Measurements from ENCODE around the gene FN3K.
A peak's percentile ranks its signal among the peaks of the same experiment; 100 is the strongest.

Gene FN3K

DNA sequence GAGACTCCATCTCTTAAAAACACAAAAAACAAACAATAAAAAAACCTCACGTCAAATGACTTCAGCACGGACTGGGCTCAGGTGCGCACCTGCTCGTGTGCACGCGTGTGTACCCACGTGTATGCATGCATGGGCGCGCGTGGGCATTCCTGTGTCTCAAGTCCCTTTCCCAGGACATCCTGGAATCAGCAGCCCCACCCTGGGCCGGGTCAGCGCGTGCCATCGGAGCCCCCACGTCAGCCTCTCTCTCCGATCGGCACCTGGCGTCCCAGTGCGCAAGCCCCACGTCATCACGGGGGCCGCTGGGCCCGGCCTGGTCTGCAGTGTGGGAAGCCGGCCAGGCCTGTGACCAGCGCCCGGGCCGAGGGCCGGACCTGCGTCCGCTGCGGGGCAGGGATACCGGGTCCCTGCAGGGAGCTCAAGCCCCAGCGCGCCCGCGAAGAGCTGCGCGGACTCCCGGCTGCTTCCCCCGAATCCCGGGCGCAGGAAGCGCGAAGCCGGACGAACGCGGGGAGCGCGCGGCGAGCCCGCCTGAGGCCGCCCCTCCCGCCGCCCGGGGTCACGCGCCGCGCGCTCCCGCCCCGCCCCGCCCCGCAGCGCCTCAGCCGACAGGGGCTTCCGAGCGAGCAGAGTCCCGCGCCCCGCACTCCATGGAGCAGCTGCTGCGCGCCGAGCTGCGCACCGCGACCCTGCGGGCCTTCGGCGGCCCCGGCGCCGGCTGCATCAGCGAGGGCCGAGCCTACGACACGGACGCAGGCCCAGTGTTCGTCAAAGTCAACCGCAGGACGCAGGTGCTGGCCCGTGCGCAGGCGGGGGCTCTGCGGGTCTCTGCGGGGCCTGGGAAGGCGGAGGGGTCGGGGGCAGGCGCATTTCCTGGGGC, at the start of gene FN3K:
Gene FN3K (plus strand): TSS at position 629 of the 880 bp plus-strand sequence. CDS start 22 bp downstream, at position 651.
- Mint-ChIP-seq H3K36me3 (ENCODE audit: low read depth) (peaks cover 21% of the 10 kb centered on the region), H3K27me3 (peaks cover 4% of the 10 kb centered on the region), H3K4me1 (ENCODE audit: low read depth) (peaks cover 2% of the 10 kb centered on the region), H3K9me3 (peaks cover 3% of the 10 kb centered on the region), H3K4me3 (peak within 1 kb of the TSS; percentile 43), H3K27ac (no peak within 1 kb of the TSS)

DNA sequence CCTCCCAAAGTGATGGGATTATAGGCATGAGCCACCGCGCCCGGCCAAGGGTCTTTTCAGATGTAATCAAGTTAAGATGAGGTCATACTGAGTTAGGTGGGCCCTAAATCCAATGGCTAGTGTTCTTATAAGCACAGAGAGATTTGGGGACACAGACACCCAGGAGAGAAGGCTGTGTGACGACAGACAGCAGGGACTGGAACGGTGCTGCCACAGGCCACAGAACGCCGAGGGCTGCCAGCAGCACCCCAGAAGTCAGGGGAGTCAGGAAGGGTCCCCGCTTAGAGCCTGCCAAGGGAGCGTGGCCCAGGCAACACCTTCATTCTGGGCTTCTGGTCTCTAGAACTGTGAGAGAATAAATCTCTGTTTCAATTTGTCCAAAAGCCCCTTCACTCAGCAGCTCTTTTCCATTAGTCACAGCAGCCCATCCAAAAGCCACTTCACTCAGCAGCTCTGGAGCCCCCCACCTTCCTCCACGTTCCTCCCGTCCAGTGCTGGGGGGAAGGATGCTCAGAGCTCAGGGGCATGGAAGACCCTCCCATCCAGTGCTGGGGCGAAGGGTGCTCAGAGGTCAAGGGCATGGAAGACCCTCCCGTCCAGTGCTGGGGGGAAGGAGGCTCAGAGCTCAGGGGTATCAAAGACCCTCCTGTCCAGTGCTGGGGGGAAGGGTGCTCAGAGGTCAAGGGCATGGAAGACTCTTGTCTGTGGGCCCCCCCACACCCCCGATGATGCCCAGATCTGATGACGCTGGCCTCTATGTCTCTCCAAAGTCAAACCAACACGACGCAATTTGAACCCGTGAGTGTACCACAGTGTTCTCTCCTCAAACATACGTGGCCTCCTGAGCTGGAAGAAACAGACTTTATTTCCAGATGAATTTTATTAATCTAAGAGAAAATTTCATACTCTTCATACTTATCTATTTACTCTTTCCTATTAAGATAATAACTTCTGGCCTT, 48.8 kb upstream of the FN3K start:
- no peak overlapping the region for H3K4me3 Mint-ChIP-seq
- H3K36me3 Mint-ChIP-seq (ENCODE audit: low read depth) = peaks cover 4% of the 10 kb centered on the region
- peaks cover 2% of the 10 kb centered on the region for H3K4me1 Mint-ChIP-seq (ENCODE audit: low read depth)
- peaks cover 3% of the 10 kb centered on the region for H3K9me3 Mint-ChIP-seq
- no peaks in the 10 kb centered on the region for H3K27me3 Mint-ChIP-seq
- H3K27ac Mint-ChIP-seq = no peak overlapping the region

GRCh38 chr17:82687375-82687861, 48.0 kb upstream of the FN3K start:
- Mint-ChIP-seq H3K27ac (no peak overlapping the region), H3K4me3 (no peak overlapping the region), H3K36me3 (ENCODE audit: low read depth) (no peaks in the 10 kb centered on the region), H3K9me3 (no peaks in the 10 kb centered on the region), H3K4me1 (ENCODE audit: low read depth) (peaks cover 3% of the 10 kb centered on the region), H3K27me3 (no peaks in the 10 kb centered on the region)

- Mint-ChIP-seq H3K4me1 (ENCODE audit: low read depth) (peaks cover 3% of the 10 kb centered on the region), H3K9me3 (no peaks in the 10 kb centered on the region), H3K27ac (no peak overlapping the region), H3K27me3 (no peaks in the 10 kb centered on the region), H3K36me3 (ENCODE audit: low read depth) (no peaks in the 10 kb centered on the region), H3K4me3 (no peak overlapping the region)
Observed at GRCh38 chr17:82687871-82688270, 47.5 kb upstream of the FN3K start.

DNA sequence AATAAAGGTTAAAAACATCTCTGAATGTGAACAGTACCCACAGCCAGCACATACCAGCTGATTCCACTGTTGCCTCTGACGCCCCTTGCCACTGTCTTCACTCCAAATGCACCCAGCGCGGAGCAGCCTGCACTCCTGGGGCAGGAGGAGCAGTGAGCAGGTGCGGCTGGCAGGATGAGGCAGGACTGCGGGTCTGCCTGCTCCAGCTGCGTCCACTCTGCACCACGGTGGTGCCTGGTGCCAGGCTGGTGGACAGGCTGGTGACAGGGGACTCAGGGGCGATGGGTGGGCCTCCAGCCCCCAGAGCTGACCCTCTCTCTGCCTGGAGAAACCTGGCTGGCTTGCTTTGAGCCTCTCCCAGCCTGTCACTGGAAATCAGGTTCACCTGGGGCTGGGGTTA, 46.3 kb upstream of the FN3K start:
- peaks cover 3% of the 10 kb centered on the region for H3K4me1 Mint-ChIP-seq (ENCODE audit: low read depth)
- no peaks in the 10 kb centered on the region for H3K27me3 Mint-ChIP-seq
- peaks cover 3% of the 10 kb centered on the region for H3K9me3 Mint-ChIP-seq
- no peak overlapping the region for H3K4me3 Mint-ChIP-seq
- H3K27ac Mint-ChIP-seq = no peak overlapping the region
- no peaks in the 10 kb centered on the region for H3K36me3 Mint-ChIP-seq (ENCODE audit: low read depth)

DNA sequence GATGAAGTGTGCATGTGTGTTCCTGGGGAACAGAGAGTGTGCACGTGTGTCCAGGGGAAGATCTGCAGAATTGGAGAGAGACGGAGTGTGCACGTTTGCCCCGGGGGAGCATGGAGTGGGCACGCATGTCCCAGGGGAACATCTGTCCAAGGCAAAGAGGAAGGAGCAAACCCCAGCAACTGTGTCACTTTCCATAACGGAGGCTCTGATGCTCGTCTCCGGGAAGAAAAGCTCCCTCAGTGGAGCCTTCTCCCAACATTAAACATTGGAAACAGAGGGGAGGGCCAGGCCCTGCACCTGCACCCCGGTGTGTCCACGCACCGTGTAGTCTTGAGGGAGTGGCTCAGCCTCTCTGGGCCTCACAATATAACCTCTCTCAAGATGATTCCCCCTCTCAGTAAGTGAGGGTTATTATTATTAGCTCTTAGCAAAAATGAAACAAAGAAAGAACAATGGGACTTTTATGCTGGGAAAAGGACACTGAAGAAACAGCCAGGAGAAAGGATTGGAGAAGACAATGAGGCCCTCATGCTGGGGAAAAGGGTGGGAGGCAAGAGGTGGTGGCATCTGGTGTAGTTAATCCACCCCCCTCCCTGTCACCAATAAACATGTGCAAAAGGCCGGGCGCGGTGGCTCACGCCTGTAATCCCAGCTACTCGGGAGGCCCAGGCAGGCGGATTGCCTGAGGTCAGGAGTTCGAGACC, 44.5 kb upstream of the FN3K start:
- peaks cover 5% of the 10 kb centered on the region for H3K36me3 Mint-ChIP-seq (ENCODE audit: low read depth)
- H3K27me3 Mint-ChIP-seq = no peaks in the 10 kb centered on the region
- H3K4me1 Mint-ChIP-seq (ENCODE audit: low read depth) = peaks cover 3% of the 10 kb centered on the region
- no peak overlapping the region for H3K27ac Mint-ChIP-seq
- peaks cover 10% of the 10 kb centered on the region for H3K9me3 Mint-ChIP-seq
- no peak overlapping the region for H3K4me3 Mint-ChIP-seq

GRCh38 chr17:82691714-82692113, 43.7 kb upstream of the FN3K start:
- peaks cover 5% of the 10 kb centered on the region for H3K36me3 Mint-ChIP-seq (ENCODE audit: low read depth)
- H3K4me3 Mint-ChIP-seq = no peak overlapping the region

GRCh38 chr17:82692268-82692667, 43.1 kb upstream of the FN3K start:
- Mint-ChIP-seq H3K36me3 (ENCODE audit: low read depth) (peaks cover 5% of the 10 kb centered on the region), H3K27me3 (no peaks in the 10 kb centered on the region), H3K27ac (no peak overlapping the region), H3K4me3 (no peak overlapping the region), H3K4me1 (ENCODE audit: low read depth) (peaks cover 3% of the 10 kb centered on the region), H3K9me3 (peaks cover 10% of the 10 kb centered on the region)

More at GRCh38 chr17:82691714-82692113, 43.7 kb upstream of the FN3K start:
- Mint-ChIP-seq H3K27me3 (no peaks in the 10 kb centered on the region), H3K27ac (no peak overlapping the region), H3K4me1 (ENCODE audit: low read depth) (peaks cover 3% of the 10 kb centered on the region), H3K9me3 (peaks cover 10% of the 10 kb centered on the region)

DNA sequence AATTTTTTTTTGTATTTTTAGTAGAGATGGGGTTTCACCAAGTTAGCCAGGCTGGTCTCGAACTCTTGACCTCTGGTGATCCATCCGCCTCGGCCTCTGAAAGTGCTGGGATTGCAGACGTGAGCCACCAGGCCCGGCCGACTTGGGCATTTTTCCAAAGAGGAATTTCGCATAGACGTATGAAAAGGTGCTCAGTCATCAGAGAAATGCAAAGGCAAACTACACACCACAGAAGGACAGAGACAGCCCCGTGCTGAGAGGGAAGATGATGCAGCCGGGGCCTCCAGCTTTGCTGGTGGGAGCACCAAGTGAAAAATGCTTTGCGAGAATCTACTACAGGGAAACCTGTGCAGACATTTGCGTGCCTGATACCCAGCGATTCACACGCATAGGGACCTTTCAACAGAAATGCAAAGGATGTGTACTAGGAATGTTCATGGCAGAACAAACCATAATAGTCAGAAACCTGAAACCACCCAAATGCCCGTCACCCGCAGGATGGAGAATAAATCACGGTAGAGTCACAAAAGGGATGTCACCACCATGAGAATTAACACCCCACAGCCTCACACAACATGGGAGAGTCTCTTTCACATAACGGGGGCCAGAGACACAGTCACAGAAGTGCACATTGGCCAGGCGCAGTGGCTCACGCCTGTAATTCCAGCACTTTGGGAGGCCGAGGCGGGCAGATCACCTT, 42.1 kb upstream of the FN3K start:
- H3K27me3 Mint-ChIP-seq = no peaks in the 10 kb centered on the region

DNA sequence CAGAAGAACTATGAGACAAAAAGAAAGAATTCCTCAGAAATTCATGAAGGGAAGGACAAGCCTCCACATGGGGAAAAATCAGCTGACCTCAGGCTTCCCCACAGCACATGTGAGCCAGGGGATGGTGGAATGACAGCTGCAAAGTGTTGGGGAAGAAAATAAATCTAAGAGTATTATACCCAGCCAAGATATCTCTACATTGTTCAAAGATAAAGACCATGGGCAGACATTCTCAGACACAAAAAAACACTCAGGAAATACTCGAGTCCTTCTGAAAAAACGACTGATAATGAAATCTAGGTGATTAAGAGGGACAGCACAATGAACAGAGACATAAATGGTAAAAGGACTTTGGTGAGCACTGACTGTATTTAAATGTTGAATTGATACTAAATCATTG, 40.8 kb upstream of the FN3K start:
- peaks cover 9% of the 10 kb centered on the region for H3K4me1 Mint-ChIP-seq (ENCODE audit: low read depth)
- H3K4me3 Mint-ChIP-seq = no peak overlapping the region
- H3K27ac Mint-ChIP-seq = no peak overlapping the region
- H3K9me3 Mint-ChIP-seq = peaks cover 10% of the 10 kb centered on the region
- H3K36me3 Mint-ChIP-seq (ENCODE audit: low read depth) = peaks cover 5% of the 10 kb centered on the region
- no peaks in the 10 kb centered on the region for H3K27me3 Mint-ChIP-seq

More for the DNA sequence above, 42.1 kb upstream of the FN3K start:
- H3K9me3 Mint-ChIP-seq = peaks cover 10% of the 10 kb centered on the region
- H3K27ac Mint-ChIP-seq = no peak overlapping the region
- H3K4me1 Mint-ChIP-seq (ENCODE audit: low read depth) = peaks cover 3% of the 10 kb centered on the region
- H3K36me3 Mint-ChIP-seq (ENCODE audit: low read depth) = peaks cover 5% of the 10 kb centered on the region
- no peak overlapping the region for H3K4me3 Mint-ChIP-seq

- Mint-ChIP-seq H3K9me3 (peaks cover 10% of the 10 kb centered on the region), H3K27ac (no peak overlapping the region), H3K4me1 (ENCODE audit: low read depth) (peaks cover 9% of the 10 kb centered on the region), H3K4me3 (no peak overlapping the region), H3K36me3 (ENCODE audit: low read depth) (peaks cover 5% of the 10 kb centered on the region), H3K27me3 (no peaks in the 10 kb centered on the region)
Observed at GRCh38 chr17:82696259-82696658, 39.2 kb upstream of the FN3K start.

- H3K4me1 Mint-ChIP-seq (ENCODE audit: low read depth) = peaks cover 6% of the 10 kb centered on the region
- peak overlapping the region; percentile 17 for H3K4me3 Mint-ChIP-seq
Observed at GRCh38 chr17:82696916-82697807, 38.3 kb upstream of the FN3K start.

DNA sequence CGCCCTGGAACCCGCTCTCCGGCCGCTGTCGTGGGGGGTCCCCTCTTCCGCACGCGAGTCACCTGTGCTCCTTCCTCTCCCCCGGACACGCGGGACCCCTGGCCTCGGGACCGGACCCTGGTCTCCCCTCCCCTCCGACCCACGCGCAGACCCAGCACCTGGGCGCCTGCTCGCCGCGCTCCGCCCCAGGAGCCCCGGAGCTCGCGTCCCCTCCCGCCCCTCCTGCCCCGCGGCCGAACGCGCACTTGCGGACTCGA, 37.7 kb upstream of the FN3K start:
- H3K36me3 Mint-ChIP-seq (ENCODE audit: low read depth) = peaks cover 5% of the 10 kb centered on the region
- peaks cover 6% of the 10 kb centered on the region for H3K4me1 Mint-ChIP-seq (ENCODE audit: low read depth)
- H3K27me3 Mint-ChIP-seq = no peaks in the 10 kb centered on the region
- no peak overlapping the region for H3K27ac Mint-ChIP-seq
- H3K9me3 Mint-ChIP-seq = peaks cover 10% of the 10 kb centered on the region
- H3K4me3 Mint-ChIP-seq = peak overlapping the region; percentile 17

More at GRCh38 chr17:82696916-82697807, 38.3 kb upstream of the FN3K start:
- no peaks in the 10 kb centered on the region for H3K27me3 Mint-ChIP-seq
- peaks cover 5% of the 10 kb centered on the region for H3K36me3 Mint-ChIP-seq (ENCODE audit: low read depth)
- H3K27ac Mint-ChIP-seq = no peak overlapping the region
- H3K9me3 Mint-ChIP-seq = peaks cover 10% of the 10 kb centered on the region
